SK-N-SH treated with all-trans-retinoic acid at 6 μM for 48 hours (cell line): ENCODE data around the gene RPLP2.

ENCODE experiments used
- RARB ChIP-seq: fragments of 250-450 bp; sonication (Bioruptor Pico); IDR thresholded peaks from 2 replicates; pipeline ENCODE4 v1.8.0; 2021; ENCODE audit warnings: mild to moderate bottlenecking, moderate library complexity
- ZC3H10 ChIP-seq: fragments of 250-450 bp; sonication (Bioruptor Pico); IDR thresholded peaks from 2 replicates; pipeline ENCODE4 v1.5.1; 2021; ENCODE audit warnings: mild to moderate bottlenecking, moderate library complexity
- ZFP30 ChIP-seq: fragments of 450-650 bp; formaldehyde crosslinking; IDR thresholded peaks from 2 replicates; pipeline ENCODE4 v1.5.0; 2022; ENCODE audit warnings: mild to moderate bottlenecking, moderate library complexity

- TF ChIP-seq ZFP30 (no peak), ZC3H10 (CRISPR knock-in tag) (no peak), RARB (CRISPR knock-in tag) (no peak)
These were observed 45.0 kb downstream of the RPLP2 start for GRCh38 chr11:854601-855329.
